WTC11 (cell line): ENCODE measurements around the gene PHKB. TPM values are rescaled to one million over a fixed set of nuclear protein-coding genes. Genes with fewer than 3 reads are reported as not detected.

Experiments
- ATAC-seq: fragments of 200-7000 bp; cut with Tn5 transposase; 2 replicates; pipeline ENCODE4 v1.10.0; 2021; ENCODE audit warnings: mild to moderate bottlenecking, moderate library complexity
- CTCF ChIA-PET: fragments of 300-600 bp; sonication (Branson Sonifier 250); formaldehyde crosslinking; loops from one replicate; lab custom pipeline; 2021; ENCODE audit warnings: antibody characterized with exemption; lab: Charles Lee
- POLR2A ChIA-PET: fragments of 350-600 bp; sonication (Branson Sonifier 250); formaldehyde crosslinking; loops from one replicate; lab custom pipeline; 2021; ENCODE audit warnings: antibody characterized with exemption; lab: Charles Lee
- DNase-seq: peaks from one replicate; pipeline ENCODE4 v3.0.0; 2021; ENCODE audit warnings: low spot score
- H3K27ac Mint-ChIP-seq: 2 replicates; pipeline ENCODE4 v1.8.0; 2021; ENCODE audit warnings: mixed read lengths
- H3K27me3 Mint-ChIP-seq: 2 replicates; pipeline ENCODE4 v1.8.0; 2021; ENCODE audit warnings: low read depth, mild to moderate bottlenecking, moderate library complexity, mixed read lengths
- H3K36me3 Mint-ChIP-seq: 2 replicates; pipeline ENCODE4 v1.8.0; 2021; ENCODE audit warnings: mixed read lengths
- H3K4me1 Mint-ChIP-seq: 2 replicates; pipeline ENCODE4 v1.8.0; 2022; ENCODE audit warnings: mixed read lengths
- H3K4me3 Mint-ChIP-seq: 2 replicates; pipeline ENCODE4 v1.8.0; 2021; ENCODE audit warnings: mild to moderate bottlenecking, moderate library complexity, mixed read lengths
- H3K9me3 Mint-ChIP-seq: 2 replicates; pipeline ENCODE4 v1.8.0; 2021; ENCODE audit warnings: mixed read lengths
- CBFB ChIP-seq: sonication (generic); formaldehyde crosslinking; IDR thresholded peaks from 2 replicates; pipeline ENCODE4 v1.8.1; 2022; ENCODE audit warnings: mild to moderate bottlenecking, low read depth, missing genetic modification reagents
- E2F5 ChIP-seq: sonication (generic); formaldehyde crosslinking; IDR thresholded peaks from 2 replicates; pipeline ENCODE4 v1.8.1; 2022; ENCODE audit warnings: mild to moderate bottlenecking, moderate library complexity, missing genetic modification reagents
- EMX1 ChIP-seq: fragments of 250-450 bp; sonication (Bioruptor Pico); IDR thresholded peaks from 2 replicates; pipeline ENCODE4 v1.8.0; 2021; ENCODE audit warnings: mild to moderate bottlenecking
- ERG ChIP-seq: fragments of 250-450 bp; sonication (Bioruptor Pico); IDR thresholded peaks from 2 replicates; pipeline ENCODE4 v1.8.0; 2021; ENCODE audit warnings: mild to moderate bottlenecking
- ESRRA ChIP-seq: sonication (generic); formaldehyde crosslinking; IDR thresholded peaks from 2 replicates; pipeline ENCODE4 v1.8.1; 2022; ENCODE audit warnings: mild to moderate bottlenecking, missing genetic modification reagents, borderline replicate concordance
- GABPB1 ChIP-seq: sonication (generic); formaldehyde crosslinking; IDR thresholded peaks from 2 replicates; pipeline ENCODE4 v1.8.1; 2023; ENCODE audit warnings: mild to moderate bottlenecking, missing genetic modification reagents
- GRHL2 ChIP-seq: fragments of 250-450 bp; sonication (Bioruptor Pico); IDR thresholded peaks from 2 replicates; pipeline ENCODE4 v1.8.0; 2022; ENCODE audit warnings: mild to moderate bottlenecking, moderate library complexity; ENCODE audit not compliant: insufficient replicate concordance, severe bottlenecking
- IRF1 ChIP-seq: sonication (generic); formaldehyde crosslinking; IDR thresholded peaks from 2 replicates; pipeline ENCODE4 v1.8.0; 2023; ENCODE audit warnings: missing genetic modification reagents
- JAZF1 ChIP-seq: fragments of 250-450 bp; sonication (Bioruptor Pico); IDR thresholded peaks from 2 replicates; pipeline ENCODE4 v1.9.0; 2021; ENCODE audit warnings: moderate library complexity, mild to moderate bottlenecking, inconsistent platforms
- NFATC4 ChIP-seq: fragments of 250-450 bp; sonication (Bioruptor Pico); IDR thresholded peaks from 2 replicates; pipeline ENCODE4 v1.9.0; 2021; ENCODE audit warnings: mild to moderate bottlenecking
- NR2C2 ChIP-seq: sonication (generic); formaldehyde crosslinking; IDR thresholded peaks from 2 replicates; pipeline ENCODE4 v1.8.0; 2022; ENCODE audit warnings: mild to moderate bottlenecking, missing genetic modification reagents
- RELA ChIP-seq: sonication (generic); formaldehyde crosslinking; IDR thresholded peaks from 2 replicates; pipeline ENCODE4 v1.8.1; 2022; ENCODE audit warnings: missing genetic modification reagents, mild to moderate bottlenecking, borderline replicate concordance
- RORB ChIP-seq: fragments of 250-450 bp; sonication (Bioruptor Pico); IDR thresholded peaks from 2 replicates; pipeline ENCODE4 v1.9.0; 2021; ENCODE audit warnings: mild to moderate bottlenecking
- SP1 ChIP-seq: sonication (generic); formaldehyde crosslinking; conservative IDR thresholded peaks from 2 replicates; pipeline ENCODE4 v1.8.1; 2022; ENCODE audit warnings: missing genetic modification reagents
- TP53 ChIP-seq: sonication (generic); formaldehyde crosslinking; IDR thresholded peaks from 2 replicates; pipeline ENCODE4 v1.8.1; 2023; ENCODE audit warnings: mild to moderate bottlenecking, missing genetic modification reagents
- ZBTB21 ChIP-seq: sonication (generic); formaldehyde crosslinking; IDR thresholded peaks from 2 replicates; pipeline ENCODE4 v1.8.1; 2023; ENCODE audit warnings: mild to moderate bottlenecking, missing genetic modification reagents, borderline replicate concordance
- ZNF263 ChIP-seq: sonication (generic); formaldehyde crosslinking; IDR thresholded peaks from 2 replicates; pipeline ENCODE4 v1.8.1; 2022; ENCODE audit warnings: low read depth, mild to moderate bottlenecking, moderate library complexity, missing genetic modification reagents
- ZNF425 ChIP-seq: fragments of 250-450 bp; sonication (Bioruptor Pico); conservative IDR thresholded peaks from 2 replicates; pipeline ENCODE4 v1.9.0; 2021; ENCODE audit warnings: mild to moderate bottlenecking
- total RNA-seq: library from RNA; stranded (reverse); gene quantifications from 3 replicates; pipeline ENCODE4 v1.2.3, GENCODE V29; 2021
- TF ChIP-seq, protein P1 (sequence below): sonication (generic); formaldehyde crosslinking; IDR thresholded peaks from 2 replicates; pipeline ENCODE4 v1.8.1; 2023; ENCODE audit warnings: mild to moderate bottlenecking, missing genetic modification reagents, moderate library complexity
- TF ChIP-seq, protein P2 (sequence below): sonication (generic); formaldehyde crosslinking; IDR thresholded peaks from 2 replicates; pipeline ENCODE4 v1.8.1; 2022; ENCODE audit warnings: missing genetic modification reagents, borderline replicate concordance
- TF ChIP-seq, protein P3 (sequence below): sonication (generic); formaldehyde crosslinking; IDR thresholded peaks from 2 replicates; pipeline ENCODE4 v1.8.1; 2023; ENCODE audit warnings: mild to moderate bottlenecking, moderate library complexity, missing genetic modification reagents

Gene PHKB
- total RNA-seq, 1 experiment from 2014 or later = 43.9 TPM

DNA sequence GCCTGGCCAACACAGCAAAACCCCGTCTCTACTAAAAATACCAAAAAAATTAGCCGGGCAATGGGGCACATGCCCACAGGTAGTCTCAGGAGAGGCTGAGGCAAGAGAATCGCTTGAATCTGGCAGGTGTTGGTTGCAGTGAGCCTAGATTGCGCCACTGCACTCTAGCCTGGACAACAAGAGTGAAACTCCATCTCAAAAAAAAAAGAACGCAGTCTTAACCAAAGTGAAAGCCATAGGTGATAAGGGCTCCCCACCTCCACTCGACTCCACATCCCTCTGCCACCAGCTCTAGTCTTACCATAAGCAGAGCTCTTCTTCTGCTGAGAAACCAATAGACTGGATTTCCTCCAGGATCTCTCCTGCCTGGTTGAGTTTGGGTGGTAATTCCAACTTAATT, 266.0 kb downstream of the PHKB start (continued):
- TF ChIP-seq ZNF425 (no peak), ESRRA (CRISPR knock-in tag) (no peak), EMX1 (CRISPR knock-in tag) (no peak), NR2C2 (CRISPR knock-in tag) (no peak)

DNA sequence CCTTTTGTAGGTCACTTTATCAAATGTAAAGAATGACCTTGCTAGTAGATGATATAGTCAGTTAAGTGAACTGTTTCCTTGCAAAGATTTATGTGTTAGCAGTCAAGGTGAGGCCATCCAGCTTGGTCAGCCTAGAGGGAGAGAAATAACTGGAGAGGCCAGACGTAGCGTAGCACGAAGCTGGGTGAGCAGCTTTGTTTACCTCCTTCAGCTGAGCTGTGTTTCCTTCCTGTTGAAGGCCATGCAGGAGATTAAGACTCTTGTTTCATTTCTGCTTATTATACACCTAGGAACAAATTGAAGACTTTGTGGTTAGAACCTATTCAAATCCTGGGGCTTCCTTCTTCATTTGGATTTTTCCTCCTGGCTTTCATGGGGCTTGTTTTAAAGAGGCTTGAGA, 267.1 kb downstream of the PHKB start:
- Mint-ChIP-seq H3K4me3 (no peak overlapping the region), H3K9me3 (no peaks in the 10 kb centered on the region), H3K36me3 (no peaks in the 10 kb centered on the region), H3K4me1 (peaks cover 21% of the 10 kb centered on the region), H3K27ac (no peak overlapping the region; the same call in 1 of the 2 replicates), H3K27me3 (no peaks in the 10 kb centered on the region; the same call in 1 of the 2 replicates)
- no peak for DNase-seq
- CTCF ChIA-PET = interaction anchor here (1.1 kb wide), 1 partner anchor 18 kb away, joined by 3 read pairs; no protein-coding TSS in a partner anchor
- POLR2A ChIA-PET = no interaction called here
- TF ChIP-seq CBFB (CRISPR knock-in tag) (no peak), RELA (CRISPR knock-in tag) (no peak), GRHL2 (no peak), NR2C2 (CRISPR knock-in tag) (no peak), ERG (CRISPR knock-in tag) (no peak), ZBTB21 (CRISPR knock-in tag) (no peak), GABPB1 (CRISPR knock-in tag) (no peak), E2F5 (CRISPR knock-in tag) (no peak), ZNF263 (no peak), JAZF1 (CRISPR knock-in tag) (no peak), RORB (CRISPR knock-in tag) (no peak), NFATC4 (CRISPR knock-in tag) (no peak), SP1 (CRISPR knock-in tag) (no peak), ZNF425 (no peak), TP53 (no peak), IRF1 (CRISPR knock-in tag) (no peak)
- TF ChIP-seq, protein P1, sequence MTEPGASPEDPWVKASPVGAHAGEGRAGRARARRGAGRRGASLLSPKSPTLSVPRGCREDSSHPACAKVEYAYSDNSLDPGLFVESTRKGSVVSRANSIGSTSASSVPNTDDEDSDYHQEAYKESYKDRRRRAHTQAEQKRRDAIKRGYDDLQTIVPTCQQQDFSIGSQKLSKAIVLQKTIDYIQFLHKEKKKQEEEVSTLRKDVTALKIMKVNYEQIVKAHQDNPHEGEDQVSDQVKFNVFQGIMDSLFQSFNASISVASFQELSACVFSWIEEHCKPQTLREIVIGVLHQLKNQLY = no peak
- TF ChIP-seq, protein P2, sequence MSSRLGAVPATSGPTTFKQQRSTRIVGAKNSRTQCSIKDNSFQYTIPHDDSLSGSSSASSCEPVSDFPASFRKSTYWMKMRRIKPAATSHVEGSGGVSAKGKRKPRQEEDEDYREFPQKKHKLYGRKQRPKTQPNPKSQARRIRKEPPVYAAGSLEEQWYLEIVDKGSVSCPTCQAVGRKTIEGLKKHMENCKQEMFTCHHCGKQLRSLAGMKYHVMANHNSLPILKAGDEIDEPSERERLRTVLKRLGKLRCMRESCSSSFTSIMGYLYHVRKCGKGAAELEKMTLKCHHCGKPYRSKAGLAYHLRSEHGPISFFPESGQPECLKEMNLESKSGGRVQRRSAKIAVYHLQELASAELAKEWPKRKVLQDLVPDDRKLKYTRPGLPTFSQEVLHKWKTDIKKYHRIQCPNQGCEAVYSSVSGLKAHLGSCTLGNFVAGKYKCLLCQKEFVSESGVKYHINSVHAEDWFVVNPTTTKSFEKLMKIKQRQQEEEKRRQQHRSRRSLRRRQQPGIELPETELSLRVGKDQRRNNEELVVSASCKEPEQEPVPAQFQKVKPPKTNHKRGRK (CRISPR knock-in tag) = no peak
- TF ChIP-seq, protein P3, sequence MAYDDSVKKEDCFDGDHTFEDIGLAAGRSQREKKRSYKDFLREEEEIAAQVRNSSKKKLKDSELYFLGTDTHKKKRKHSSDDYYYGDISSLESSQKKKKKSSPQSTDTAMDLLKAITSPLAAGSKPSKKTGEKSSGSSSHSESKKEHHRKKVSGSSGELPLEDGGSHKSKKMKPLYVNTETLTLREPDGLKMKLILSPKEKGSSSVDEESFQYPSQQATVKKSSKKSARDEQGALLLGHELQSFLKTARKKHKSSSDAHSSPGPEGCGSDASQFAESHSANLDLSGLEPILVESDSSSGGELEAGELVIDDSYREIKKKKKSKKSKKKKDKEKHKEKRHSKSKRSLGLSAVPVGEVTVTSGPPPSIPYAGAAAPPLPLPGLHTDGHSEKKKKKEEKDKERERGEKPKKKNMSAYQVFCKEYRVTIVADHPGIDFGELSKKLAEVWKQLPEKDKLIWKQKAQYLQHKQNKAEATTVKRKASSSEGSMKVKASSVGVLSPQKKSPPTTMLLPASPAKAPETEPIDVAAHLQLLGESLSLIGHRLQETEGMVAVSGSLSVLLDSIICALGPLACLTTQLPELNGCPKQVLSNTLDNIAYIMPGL (CRISPR knock-in tag) = no peak
- no peak for ATAC-seq
